ENCODE results near the gene HAVCR2. TPM values are rescaled to one million over a fixed set of nuclear protein-coding genes. Genes with fewer than 3 reads are reported as not detected.

The HAVCR2 gene
- 10 to 100 TPM in 1 of 6 donors, 1 to 10 TPM in 2, under 1 TPM in 3; 0.74 to 10.3 (median 1.4) TPM for total RNA-seq
- 1 to 10 TPM in 1 of 2 donors, under 1 TPM in 1; 0.72 to 1.2 TPM for polyA plus RNA-seq

DNA sequence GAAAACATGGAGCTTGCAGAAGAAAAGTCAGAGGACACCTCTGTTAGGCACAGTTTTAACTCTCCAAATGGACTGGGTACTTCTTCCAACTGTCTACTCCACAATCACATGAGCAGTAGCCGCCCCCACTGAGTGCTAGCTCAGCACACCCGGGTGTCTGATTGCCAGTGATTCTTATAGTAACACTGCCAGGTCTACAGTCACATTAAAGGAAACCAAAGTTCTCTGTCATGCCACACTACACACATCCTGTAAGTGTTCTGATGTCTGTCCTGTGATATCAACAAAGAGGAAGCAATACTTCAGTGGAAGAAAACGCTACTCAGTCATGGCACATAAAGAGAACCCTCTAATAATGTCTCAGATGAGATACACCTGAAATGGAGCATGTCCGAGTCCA lies at the start of gene HAVCR2:
TSS of gene HAVCR2 (minus strand) at position 69 of the 400 bp plus-strand sequence. CDS start at position 8, 61 bp downstream.
- no peaks in the 10 kb centered on the region for H3K9me3 ChIP-seq
- FAIRE-seq (no peak), ATAC-seq (peak in 3 of 4 donors; percentile 30 to 81 (median 70)), DNase-seq (peak in 1 of 6 donors; percentile 48)
- H3K36me3 ChIP-seq = no peaks in the 10 kb centered on the region
- no peaks in the 10 kb centered on the region for H3K4me1 ChIP-seq
- 54 to 64% methylated on average over 4 of the region's 4 CpGs for WGBS, 2 donors
- H3K4me3 ChIP-seq = no peak within 1 kb of the TSS
- peak within 1 kb of the TSS in 2 of 4 donors; percentile 47 to 54 for H3K27ac ChIP-seq
- intact Hi-C loops (cut with DNase I) = no loop called here
- no peaks in the 10 kb centered on the region for H3K27me3 ChIP-seq
- TF ChIP-seq, protein P1, sequence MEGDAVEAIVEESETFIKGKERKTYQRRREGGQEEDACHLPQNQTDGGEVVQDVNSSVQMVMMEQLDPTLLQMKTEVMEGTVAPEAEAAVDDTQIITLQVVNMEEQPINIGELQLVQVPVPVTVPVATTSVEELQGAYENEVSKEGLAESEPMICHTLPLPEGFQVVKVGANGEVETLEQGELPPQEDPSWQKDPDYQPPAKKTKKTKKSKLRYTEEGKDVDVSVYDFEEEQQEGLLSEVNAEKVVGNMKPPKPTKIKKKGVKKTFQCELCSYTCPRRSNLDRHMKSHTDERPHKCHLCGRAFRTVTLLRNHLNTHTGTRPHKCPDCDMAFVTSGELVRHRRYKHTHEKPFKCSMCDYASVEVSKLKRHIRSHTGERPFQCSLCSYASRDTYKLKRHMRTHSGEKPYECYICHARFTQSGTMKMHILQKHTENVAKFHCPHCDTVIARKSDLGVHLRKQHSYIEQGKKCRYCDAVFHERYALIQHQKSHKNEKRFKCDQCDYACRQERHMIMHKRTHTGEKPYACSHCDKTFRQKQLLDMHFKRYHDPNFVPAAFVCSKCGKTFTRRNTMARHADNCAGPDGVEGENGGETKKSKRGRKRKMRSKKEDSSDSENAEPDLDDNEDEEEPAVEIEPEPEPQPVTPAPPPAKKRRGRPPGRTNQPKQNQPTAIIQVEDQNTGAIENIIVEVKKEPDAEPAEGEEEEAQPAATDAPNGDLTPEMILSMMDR (IDR thresholded peaks at IDR 0.05) = no peak

DNA sequence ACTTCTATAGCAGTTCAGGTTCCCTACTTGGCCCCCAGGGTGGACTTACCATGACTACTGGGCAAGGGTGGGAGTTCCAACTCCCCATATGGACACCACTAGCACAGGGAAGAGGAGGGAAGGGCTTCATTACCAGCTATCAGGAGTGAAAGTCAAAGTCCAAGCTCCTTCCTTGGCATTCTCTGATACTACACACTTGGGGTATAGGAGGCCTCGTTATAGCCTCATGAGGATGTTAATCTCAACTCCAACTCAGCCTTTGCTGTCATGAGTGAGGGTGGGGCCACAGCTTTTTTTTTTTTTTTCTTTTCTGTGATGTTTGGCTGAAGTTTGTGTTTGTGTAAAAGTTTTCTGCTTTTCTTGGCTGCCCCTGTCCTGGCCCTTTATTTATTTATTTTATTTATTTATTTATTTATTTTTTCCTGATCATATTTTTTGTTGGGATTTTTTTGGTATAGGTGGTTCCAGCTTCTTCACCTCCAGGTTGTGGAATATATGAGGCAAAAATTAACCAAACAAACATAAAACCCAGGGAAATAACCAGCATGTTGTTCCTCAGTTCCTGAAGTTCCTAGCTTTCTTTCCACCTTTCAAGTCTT lies 48.5 kb upstream of the HAVCR2 start:
- no peak overlapping the region for H3K4me3 ChIP-seq
- no peaks in the 10 kb centered on the region for H3K4me1 ChIP-seq
- H3K36me3 ChIP-seq = no peaks in the 10 kb centered on the region
- H3K9me3 ChIP-seq = no peaks in the 10 kb centered on the region
- intact Hi-C loops (cut with DNase I) = no loop called here
- no peak overlapping the region for H3K27ac ChIP-seq
- 37 to 74% methylated on average over 1 of the region's 1 CpG for WGBS, 2 donors
- no peaks in the 10 kb centered on the region for H3K27me3 ChIP-seq
- DNase-seq = no peak
- no peak for ATAC-seq
- no peak for FAIRE-seq
- TF ChIP-seq, protein P1 (IDR thresholded peaks at IDR 0.05) = no peak

DNA sequence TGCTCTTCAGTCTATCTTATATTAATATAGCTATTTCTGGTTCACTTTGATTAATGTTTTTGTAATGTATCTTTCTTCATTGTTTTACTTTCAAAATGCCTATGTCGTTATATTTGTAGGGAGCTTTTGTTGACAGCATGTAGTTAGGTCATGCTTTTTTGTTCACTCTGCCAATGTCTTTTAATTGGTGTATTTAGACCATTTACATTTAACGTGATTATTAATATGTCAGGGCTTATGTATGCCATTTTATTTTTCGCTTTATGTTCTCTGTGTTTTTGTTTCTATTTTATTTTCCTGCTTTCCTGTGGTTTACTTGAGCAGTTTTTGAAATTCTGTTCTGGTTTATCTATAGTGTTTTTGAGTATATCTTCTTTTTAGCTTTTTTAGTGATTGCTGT lies 46.5 kb upstream of the HAVCR2 start:
- no peaks in the 10 kb centered on the region for H3K9me3 ChIP-seq
- TF ChIP-seq, protein P1 (IDR thresholded peaks at IDR 0.05) = no peak
- peaks cover 0 to 3% (median 0%) of the 10 kb centered on the region in 4 donors for H3K27me3 ChIP-seq
- FAIRE-seq = no peak
- H3K27ac ChIP-seq = no peak overlapping the region
- intact Hi-C loops (cut with DNase I) = no loop called here
- H3K36me3 ChIP-seq = no peaks in the 10 kb centered on the region
- no peak for DNase-seq
- no peak overlapping the region for H3K4me3 ChIP-seq
- 62 to 74% methylated on average over 3 of the region's 3 CpGs for WGBS, 2 donors
- H3K4me1 ChIP-seq = no peaks in the 10 kb centered on the region
- ATAC-seq = no peak

DNA sequence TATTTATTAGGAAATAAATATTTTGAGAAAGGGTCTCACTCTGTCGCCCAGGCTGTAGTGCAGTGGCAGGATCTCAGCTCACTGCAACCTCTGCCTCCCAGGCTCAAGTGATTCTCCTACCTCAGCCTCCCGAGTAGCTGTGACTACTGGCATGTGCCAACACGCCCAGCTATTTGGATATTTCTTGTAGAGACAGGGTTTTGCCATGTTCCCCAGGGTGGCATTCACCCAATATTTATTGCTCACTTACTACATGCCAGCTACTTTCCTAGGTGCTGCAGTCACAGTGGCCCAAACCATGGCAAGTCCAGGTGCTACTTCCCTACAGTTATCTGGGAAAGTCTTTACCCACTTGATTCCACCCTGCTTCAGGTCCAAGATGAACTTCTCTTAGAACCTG lies 42.2 kb upstream of the HAVCR2 start:
- DNase-seq = no peak
- WGBS, 2 donors = 67 to 80% methylated on average over 3 of the region's 3 CpGs
- no peaks in the 10 kb centered on the region for H3K36me3 ChIP-seq
- ATAC-seq = no peak
- peaks cover 0 to 3% (median 0%) of the 10 kb centered on the region in 4 donors for H3K27me3 ChIP-seq
- TF ChIP-seq, protein P1 (IDR thresholded peaks at IDR 0.05) = no peak
- no peaks in the 10 kb centered on the region for H3K9me3 ChIP-seq
- no peak overlapping the region for H3K27ac ChIP-seq
- H3K4me3 ChIP-seq = no peak overlapping the region
- no peak for FAIRE-seq
- intact Hi-C loops (cut with DNase I) = no loop called here
- H3K4me1 ChIP-seq = no peaks in the 10 kb centered on the region
